GM12801 (cell line): ENCODE results near the gene TNFAIP8.

Source experiments
- CTCF ChIP-seq: IDR thresholded peaks from one replicate; pipeline ENCODE4 v1.5.1; 2011; ENCODE audit warnings: control low read depth; ENCODE audit not compliant: insufficient read length; ENCODE audit errors: extremely low read depth

Gene TNFAIP8

GRCh38 chr5:119330367-119331183, 25.2 kb upstream of the TNFAIP8 start:
- no peak for TF ChIP-seq CTCF

GRCh38 chr5:119331566-119332095, 24.2 kb upstream of the TNFAIP8 start:
- no peak for TF ChIP-seq CTCF

GRCh38 chr5:119332208-119332607, 23.6 kb upstream of the TNFAIP8 start:
- no peak for TF ChIP-seq CTCF

GRCh38 chr5:119332978-119333401, 22.8 kb upstream of the TNFAIP8 start:
- no peak for TF ChIP-seq CTCF

GRCh38 chr5:119333421-119333851, 22.4 kb upstream of the TNFAIP8 start:
- no peak for TF ChIP-seq CTCF

- TF ChIP-seq CTCF: no peak
Measured at GRCh38 chr5:119335261-119335677, 20.6 kb upstream of the TNFAIP8 start.

- no peak for TF ChIP-seq CTCF
Measured at GRCh38 chr5:119336262-119336661, 19.6 kb upstream of the TNFAIP8 start.
